HepG2 (cell line): Measurements from ENCODE around the gene ACAT2. TPM values are rescaled to one million over a fixed set of nuclear protein-coding genes. Genes with fewer than 3 reads are reported as not detected.

ENCODE experiments used
- ARID4A ChIP-seq: sonication (generic); formaldehyde crosslinking; IDR thresholded peaks from 2 replicates; pipeline ENCODE4 v1.5.0; 2020; ENCODE audit warnings: mild to moderate bottlenecking, missing genetic modification reagents, borderline replicate concordance
- BHLHE40 ChIP-seq: IDR thresholded peaks from 2 replicates; pipeline ENCODE4 v1.6.1; 2011; ENCODE audit warnings: low read length, improper control_type of control experiment
- IRX3 ChIP-seq: sonication (generic); formaldehyde crosslinking; IDR thresholded peaks from 2 replicates; pipeline ENCODE4 v1.8.1; 2023; ENCODE audit warnings: mild to moderate bottlenecking, low read depth, missing genetic modification reagents, borderline replicate concordance
- RNF219 ChIP-seq: sonication (generic); formaldehyde crosslinking; IDR thresholded peaks from 2 replicates; pipeline ENCODE4 v1.5.0; 2020; ENCODE audit warnings: mild to moderate bottlenecking, missing genetic modification reagents
- SMARCC2 ChIP-seq: fragments of 450-650 bp; IDR thresholded peaks from 2 replicates; pipeline ENCODE4 v1.6.1; 2017; ENCODE audit warnings: antibody characterized with exemption, mild to moderate bottlenecking
- SP2 ChIP-seq: sonication (generic); formaldehyde crosslinking; IDR thresholded peaks from 2 replicates; pipeline ENCODE4 v1.5.1; 2020; ENCODE audit warnings: mild to moderate bottlenecking, missing genetic modification reagents
- U2AF1 ChIP-seq: fragments of 200-400 bp; formaldehyde crosslinking; optimal IDR thresholded peaks from 2 replicates; pipeline ENCODE3; 2017; ENCODE audit warnings: mild to moderate bottlenecking, low read depth, low read length
- ZBTB25 ChIP-seq: IDR thresholded peaks from 2 replicates; pipeline ENCODE4 v1.6.1; 2018; ENCODE audit warnings: missing genetic modification reagents
- ZNF260 ChIP-seq: sonication (generic); formaldehyde crosslinking; IDR thresholded peaks from 2 replicates; pipeline ENCODE4 v1.4.0; 2020; ENCODE audit warnings: missing genetic modification reagents, low read depth, mild to moderate bottlenecking, borderline replicate concordance
- ZNF558 ChIP-seq: sonication (generic); formaldehyde crosslinking; IDR thresholded peaks from 2 replicates; pipeline ENCODE4 v1.9.0; 2022; ENCODE audit warnings: mild to moderate bottlenecking, missing genetic modification reagents, borderline replicate concordance
- ZNF740 ChIP-seq: sonication (generic); formaldehyde crosslinking; IDR thresholded peaks from 2 replicates; pipeline ENCODE4 v1.4.0; 2020; ENCODE audit warnings: missing genetic modification reagents
- ZNF792 ChIP-seq: IDR thresholded peaks from 2 replicates; pipeline ENCODE4 v1.6.1; 2016
- polyA plus RNA-seq, 8 experiments: library from polyadenylated mRNA; depleted of rRNA in 3 of 8; stranded (reverse) in 7 of 8; unstranded in 1 of 8; fragments of >200 nt; fragmentation: Illumina TruSeq in 4 of 8; extraction: Trizol in 4 of 8; gene quantifications; 2 replicates each; pipeline versions ENCODE4 v1.2.1 to v1.2.3, GENCODE V29; 2011 to 2016; ENCODE audit warnings: low read depth in 4 of 8, missing spikeins in 1 of 8, mixed read lengths in 1 of 8; ENCODE audit not compliant: insufficient read depth in 1 of 8
- total RNA-seq, 5 experiments: library from RNA; depleted of rRNA; stranded (reverse); fragments of >200 nt; fragmentation: Illumina TruSeq; extraction: Trizol; gene quantifications; 2 replicates each; pipeline ENCODE4 v1.2.3, GENCODE V29; 2016; ENCODE audit warnings: low read depth in 1 of 5
- TF ChIP-seq, protein P1 (sequence below): IDR thresholded peaks from 2 replicates; pipeline ENCODE4 v1.6.1; 2018; ENCODE audit warnings: missing genetic modification reagents, mild to moderate bottlenecking, missing compliant biosample characterization
- TF ChIP-seq, protein P2 (sequence below): sonication (generic); formaldehyde crosslinking; IDR thresholded peaks from 2 replicates; pipeline ENCODE4 v1.5.1; 2020; ENCODE audit warnings: mild to moderate bottlenecking, missing genetic modification reagents, moderate library complexity

The ACAT2 gene
- total and polyA plus RNA-seq, 2 of the 13 experiments (the other 11 are each of a cell fraction or from before 2014, with no cell fraction given): 121 to 534 TPM

- no peak for TF ChIP-seq RNF219 (CRISPR knock-in tag)
- TF ChIP-seq SMARCC2: no peak
- peak; percentile 77; the same call in 1 of the 2 replicates for TF ChIP-seq ZNF558
- TF ChIP-seq ZNF740 (CRISPR knock-in tag): no peak
- TF ChIP-seq ARID4A: peak; percentile 77; the same call in 1 of the 2 replicates
- TF ChIP-seq BHLHE40: peak; percentile 41; the same call in 1 of the 2 replicates
- peak; percentile 75 for TF ChIP-seq IRX3 (CRISPR knock-in tag)
- TF ChIP-seq ZNF260 (CRISPR knock-in tag): no peak
- peak; percentile 64 for TF ChIP-seq SP2 (CRISPR knock-in tag)
- TF ChIP-seq ZNF792 (CRISPR knock-in tag): no peak; the same call in 1 of the 2 replicates
- TF ChIP-seq, protein P1, sequence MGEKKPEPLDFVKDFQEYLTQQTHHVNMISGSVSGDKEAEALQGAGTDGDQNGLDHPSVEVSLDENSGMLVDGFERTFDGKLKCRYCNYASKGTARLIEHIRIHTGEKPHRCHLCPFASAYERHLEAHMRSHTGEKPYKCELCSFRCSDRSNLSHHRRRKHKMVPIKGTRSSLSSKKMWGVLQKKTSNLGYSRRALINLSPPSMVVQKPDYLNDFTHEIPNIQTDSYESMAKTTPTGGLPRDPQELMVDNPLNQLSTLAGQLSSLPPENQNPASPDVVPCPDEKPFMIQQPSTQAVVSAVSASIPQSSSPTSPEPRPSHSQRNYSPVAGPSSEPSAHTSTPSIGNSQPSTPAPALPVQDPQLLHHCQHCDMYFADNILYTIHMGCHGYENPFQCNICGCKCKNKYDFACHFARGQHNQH: peak; percentile 75; the same call in 1 of the 2 replicates
- TF ChIP-seq U2AF1: peak; percentile 78
- TF ChIP-seq ZBTB25 (CRISPR knock-in tag): peak; percentile 92
- TF ChIP-seq, protein P2, sequence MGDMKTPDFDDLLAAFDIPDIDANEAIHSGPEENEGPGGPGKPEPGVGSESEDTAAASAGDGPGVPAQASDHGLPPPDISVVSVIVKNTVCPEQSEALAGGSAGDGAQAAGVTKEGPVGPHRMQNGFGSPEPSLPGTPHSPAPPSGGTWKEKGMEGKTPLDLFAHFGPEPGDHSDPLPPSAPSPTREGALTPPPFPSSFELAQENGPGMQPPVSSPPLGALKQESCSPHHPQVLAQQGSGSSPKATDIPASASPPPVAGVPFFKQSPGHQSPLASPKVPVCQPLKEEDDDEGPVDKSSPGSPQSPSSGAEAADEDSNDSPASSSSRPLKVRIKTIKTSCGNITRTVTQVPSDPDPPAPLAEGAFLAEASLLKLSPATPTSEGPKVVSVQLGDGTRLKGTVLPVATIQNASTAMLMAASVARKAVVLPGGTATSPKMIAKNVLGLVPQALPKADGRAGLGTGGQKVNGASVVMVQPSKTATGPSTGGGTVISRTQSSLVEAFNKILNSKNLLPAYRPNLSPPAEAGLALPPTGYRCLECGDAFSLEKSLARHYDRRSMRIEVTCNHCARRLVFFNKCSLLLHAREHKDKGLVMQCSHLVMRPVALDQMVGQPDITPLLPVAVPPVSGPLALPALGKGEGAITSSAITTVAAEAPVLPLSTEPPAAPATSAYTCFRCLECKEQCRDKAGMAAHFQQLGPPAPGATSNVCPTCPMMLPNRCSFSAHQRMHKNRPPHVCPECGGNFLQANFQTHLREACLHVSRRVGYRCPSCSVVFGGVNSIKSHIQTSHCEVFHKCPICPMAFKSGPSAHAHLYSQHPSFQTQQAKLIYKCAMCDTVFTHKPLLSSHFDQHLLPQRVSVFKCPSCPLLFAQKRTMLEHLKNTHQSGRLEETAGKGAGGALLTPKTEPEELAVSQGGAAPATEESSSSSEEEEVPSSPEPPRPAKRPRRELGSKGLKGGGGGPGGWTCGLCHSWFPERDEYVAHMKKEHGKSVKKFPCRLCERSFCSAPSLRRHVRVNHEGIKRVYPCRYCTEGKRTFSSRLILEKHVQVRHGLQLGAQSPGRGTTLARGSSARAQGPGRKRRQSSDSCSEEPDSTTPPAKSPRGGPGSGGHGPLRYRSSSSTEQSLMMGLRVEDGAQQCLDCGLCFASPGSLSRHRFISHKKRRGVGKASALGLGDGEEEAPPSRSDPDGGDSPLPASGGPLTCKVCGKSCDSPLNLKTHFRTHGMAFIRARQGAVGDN (CRISPR knock-in tag): peak; percentile 91
Observed at GRCh38 chr6:159789377-159790148, 27.7 kb downstream of the ACAT2 start, which contains the start of gene TCP1 (continued).
